Loucy (cell line): Measurements from ENCODE around the gene C22orf39.

ENCODE experiments used
- H2AFZ ChIP-seq: fragments of 200-600 bp; sonication (generic); 2 replicates; pipeline ENCODE4 v1.6.0; 2016; ENCODE audit warnings: antibody characterized with exemption, mild to moderate bottlenecking, low read length, moderate library complexity
- H3F3A ChIP-seq: fragments of 200-600 bp; 2 replicates; pipeline ENCODE4 v1.6.0; 2016; ENCODE audit warnings: antibody characterized with exemption, low read depth, mild to moderate bottlenecking
- H3K27me3 ChIP-seq: fragments of 200-600 bp; sonication (generic); 2 replicates; pipeline ENCODE4 v1.6.1; 2014; ENCODE audit warnings: low read length, mild to moderate bottlenecking; ENCODE audit not compliant: insufficient read depth, poor library complexity, severe bottlenecking
- H3K36me3 ChIP-seq: fragments of 200-600 bp; sonication (generic); 2 replicates; pipeline ENCODE4 v1.6.1; 2016; ENCODE audit warnings: low read length; ENCODE audit not compliant: insufficient read depth
- H3K4me1 ChIP-seq: fragments of 200-600 bp; sonication (generic); 2 replicates; pipeline ENCODE4 v1.5.1; 2014; ENCODE audit warnings: low read length, mild to moderate bottlenecking; ENCODE audit not compliant: insufficient read depth, poor library complexity, severe bottlenecking
- H3K4me2 ChIP-seq: fragments of 200-600 bp; sonication (generic); 2 replicates; pipeline ENCODE4 v1.6.0; 2014; ENCODE audit warnings: antibody characterized with exemption, low read length, low read depth, mild to moderate bottlenecking; ENCODE audit not compliant: poor library complexity, severe bottlenecking
- H3K4me3 ChIP-seq: fragments of 200-600 bp; sonication (generic); 2 replicates; pipeline ENCODE4 v1.5.1; 2014; ENCODE audit warnings: low read length, mild to moderate bottlenecking, mixed read lengths; ENCODE audit not compliant: poor library complexity, severe bottlenecking
- H3K79me2 ChIP-seq: fragments of 200-600 bp; sonication (generic); 2 replicates; pipeline ENCODE4 v1.6.1; 2014; ENCODE audit warnings: low read length; ENCODE audit not compliant: insufficient read depth
- H3K9ac ChIP-seq: fragments of 200-600 bp; sonication (generic); 2 replicates; pipeline ENCODE4 v1.6.0; 2014; ENCODE audit warnings: mild to moderate bottlenecking, low read depth, low read length, moderate library complexity; ENCODE audit not compliant: poor library complexity, severe bottlenecking
- H3K9me2 ChIP-seq: fragments of 200-600 bp; sonication (generic); replicated peaks from 2 replicates; pipeline ENCODE4 v1.6.1; 2016; ENCODE audit warnings: low read depth, low read length, mixed read lengths
- H3K9me3 ChIP-seq: fragments of 200-600 bp; sonication (generic); 2 replicates; pipeline ENCODE4 v1.6.1; 2014; ENCODE audit warnings: mild to moderate bottlenecking, antibody characterized with exemption, low read length, low read depth; ENCODE audit not compliant: insufficient read depth
- H4K20me1 ChIP-seq: fragments of 200-600 bp; sonication (generic); 2 replicates; pipeline ENCODE4 v1.6.0; 2014; ENCODE audit warnings: antibody characterized with exemption, low read length, mild to moderate bottlenecking; ENCODE audit not compliant: insufficient read depth, poor library complexity, severe bottlenecking
- CTCF ChIP-seq: fragments of 200-600 bp; sonication (generic); conservative IDR thresholded peaks from 2 replicates; pipeline ENCODE4 v1.5.1; 2014; ENCODE audit warnings: mild to moderate bottlenecking, antibody characterized with exemption, low read length
- EZH2phosphoT487 ChIP-seq: fragments of 200-600 bp; IDR thresholded peaks from 2 replicates; pipeline ENCODE4 v1.6.1; 2018; ENCODE audit warnings: antibody characterized with exemption, mild to moderate bottlenecking, moderate library complexity, borderline replicate concordance

The C22orf39 gene

GRCh38 chr22:19457828-19458428 lies 10.4 kb upstream of the C22orf39 start:
- Histone ChIP-seq H3K36me3 (peaks cover 62% of the 10 kb centered on the region; the same call in 1 of the 2 replicates), H3K4me1 (no peaks in the 10 kb centered on the region), H3K9ac (no peak overlapping the region), H3K4me3 (no peak overlapping the region), H2AFZ (no peak overlapping the region), H3F3A (no peaks in the 10 kb centered on the region), H4K20me1 (no peaks in the 10 kb centered on the region), H3K9me3 (no peaks in the 10 kb centered on the region), H3K9me2 (no peaks in the 10 kb centered on the region), H3K4me2 (no peak overlapping the region), H3K79me2 (no peaks in the 10 kb centered on the region), H3K27me3 (no peaks in the 10 kb centered on the region)
- TF ChIP-seq CTCF: no peak
- no peak for TF ChIP-seq EZH2phosphoT487

- no peak overlapping the region for H3K4me2 ChIP-seq
- no peak overlapping the region for H3K4me3 ChIP-seq
- H3K27me3 ChIP-seq: no peaks in the 10 kb centered on the region
- H3K79me2 ChIP-seq: no peaks in the 10 kb centered on the region
- no peaks in the 10 kb centered on the region for H3K4me1 ChIP-seq
- H3K9me2 ChIP-seq: no peaks in the 10 kb centered on the region
- no peak overlapping the region for H3K9ac ChIP-seq
- peaks cover 64% of the 10 kb centered on the region; the same call in 1 of the 2 replicates for H3K36me3 ChIP-seq
- H2AFZ ChIP-seq: no peak overlapping the region
- H4K20me1 ChIP-seq: no peaks in the 10 kb centered on the region
- no peaks in the 10 kb centered on the region for H3K9me3 ChIP-seq
- no peaks in the 10 kb centered on the region for H3F3A ChIP-seq
- TF ChIP-seq CTCF (no peak), EZH2phosphoT487 (no peak)
Measured at GRCh38 chr22:19456541-19456940, 9.0 kb upstream of the C22orf39 start.

GRCh38 chr22:19455585-19456370 lies 8.3 kb upstream of the C22orf39 start:
- Histone ChIP-seq H3K79me2 (no peaks in the 10 kb centered on the region), H3K36me3 (peaks cover 58% of the 10 kb centered on the region; the same call in 1 of the 2 replicates), H3K9ac (no peak overlapping the region), H3K27me3 (no peaks in the 10 kb centered on the region), H3K4me1 (no peaks in the 10 kb centered on the region), H3K9me2 (no peaks in the 10 kb centered on the region), H3K4me2 (no peak overlapping the region), H4K20me1 (no peaks in the 10 kb centered on the region), H2AFZ (no peak overlapping the region), H3F3A (no peaks in the 10 kb centered on the region), H3K4me3 (no peak overlapping the region), H3K9me3 (no peaks in the 10 kb centered on the region)
- TF ChIP-seq CTCF (no peak), EZH2phosphoT487 (no peak)
